GM13977 (cell line): ENCODE measurements around the gene C6orf89.
"Not testable (repeated sequence)": the region's sequence is repeated elsewhere in the genome, so short reads cannot be mapped to it uniquely, and the experiment has no call there.

ENCODE experiments used
- DNase-seq: peaks from one replicate; pipeline ENCODE4 v3.0.0; 2012; ENCODE audit warnings: low spot score
- in situ Hi-C: fragments of 300-500 bp; cut with MboI; formaldehyde crosslinking; loops from one replicate; pipeline ENCODE4 v1.12.0; 2022; ENCODE audit warnings: low sequenced_read_pairs, low pct_unique_long_range_greater_than_20kb, mixed read lengths, inconsistent platforms; ENCODE audit not compliant: unreplicated experiment
- TF ChIP-seq, protein P1 (sequence below): IDR thresholded peaks from 2 replicates; pipeline ENCODE4 v1.5.1; 2012; ENCODE audit warnings: mild to moderate bottlenecking, control low read depth; ENCODE audit not compliant: insufficient read depth; ENCODE audit errors: extremely low read depth, missing control alignments

C6orf89 gene

DNA sequence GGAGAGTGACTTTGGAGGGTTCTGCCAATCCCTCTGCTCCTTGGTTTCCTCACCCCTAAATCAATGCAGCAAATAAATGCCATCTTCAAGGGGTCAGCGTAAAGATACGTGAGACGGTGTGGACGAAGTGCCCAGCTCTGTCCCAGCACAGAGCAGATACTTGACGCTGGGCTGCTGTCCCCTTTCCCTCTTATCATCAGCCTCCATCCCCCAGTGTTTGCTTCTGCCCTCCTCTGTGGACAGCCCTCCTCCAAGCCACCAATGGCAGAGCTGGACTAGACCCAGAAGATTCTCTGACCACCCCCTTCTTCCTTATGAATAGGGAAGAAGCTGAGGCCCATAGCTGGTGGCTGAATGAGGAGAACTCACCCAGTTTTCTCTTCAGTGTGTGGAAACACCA, 51.1 kb downstream of the C6orf89 start:
- in situ Hi-C loops: no loop called here
- no peak for DNase-seq
- TF ChIP-seq, protein P1, sequence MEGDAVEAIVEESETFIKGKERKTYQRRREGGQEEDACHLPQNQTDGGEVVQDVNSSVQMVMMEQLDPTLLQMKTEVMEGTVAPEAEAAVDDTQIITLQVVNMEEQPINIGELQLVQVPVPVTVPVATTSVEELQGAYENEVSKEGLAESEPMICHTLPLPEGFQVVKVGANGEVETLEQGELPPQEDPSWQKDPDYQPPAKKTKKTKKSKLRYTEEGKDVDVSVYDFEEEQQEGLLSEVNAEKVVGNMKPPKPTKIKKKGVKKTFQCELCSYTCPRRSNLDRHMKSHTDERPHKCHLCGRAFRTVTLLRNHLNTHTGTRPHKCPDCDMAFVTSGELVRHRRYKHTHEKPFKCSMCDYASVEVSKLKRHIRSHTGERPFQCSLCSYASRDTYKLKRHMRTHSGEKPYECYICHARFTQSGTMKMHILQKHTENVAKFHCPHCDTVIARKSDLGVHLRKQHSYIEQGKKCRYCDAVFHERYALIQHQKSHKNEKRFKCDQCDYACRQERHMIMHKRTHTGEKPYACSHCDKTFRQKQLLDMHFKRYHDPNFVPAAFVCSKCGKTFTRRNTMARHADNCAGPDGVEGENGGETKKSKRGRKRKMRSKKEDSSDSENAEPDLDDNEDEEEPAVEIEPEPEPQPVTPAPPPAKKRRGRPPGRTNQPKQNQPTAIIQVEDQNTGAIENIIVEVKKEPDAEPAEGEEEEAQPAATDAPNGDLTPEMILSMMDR: no peak

DNA sequence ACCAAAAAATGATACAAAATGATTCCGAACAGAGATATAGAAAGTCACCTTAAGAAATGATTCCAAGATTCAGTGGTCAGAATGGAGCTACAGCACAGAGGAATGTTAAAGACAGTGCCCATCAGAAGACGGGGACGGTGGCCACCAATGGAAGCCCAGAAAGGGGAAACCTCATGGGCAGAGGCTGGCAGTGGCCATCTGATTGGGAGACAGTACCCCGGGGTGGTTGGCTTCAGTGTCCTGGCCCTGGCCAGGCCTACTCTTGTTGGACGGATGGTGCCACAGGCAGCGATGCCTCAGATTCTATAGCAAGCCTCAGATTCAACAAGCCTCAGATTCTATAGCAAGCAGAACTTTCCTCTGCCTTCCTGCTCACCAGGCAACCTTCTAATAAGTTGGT, 52.1 kb downstream of the C6orf89 start:
- TF ChIP-seq, protein P1: no peak
- in situ Hi-C loops: no loop called here

GRCh38 chr6:36938536-36938935, 52.8 kb downstream of the C6orf89 start:
- in situ Hi-C loops: no loop called here
- TF ChIP-seq, protein P1: no peak
- DNase-seq: no peak

More for the DNA sequence above, 52.1 kb downstream of the C6orf89 start:
- DNase-seq: no peak

DNA sequence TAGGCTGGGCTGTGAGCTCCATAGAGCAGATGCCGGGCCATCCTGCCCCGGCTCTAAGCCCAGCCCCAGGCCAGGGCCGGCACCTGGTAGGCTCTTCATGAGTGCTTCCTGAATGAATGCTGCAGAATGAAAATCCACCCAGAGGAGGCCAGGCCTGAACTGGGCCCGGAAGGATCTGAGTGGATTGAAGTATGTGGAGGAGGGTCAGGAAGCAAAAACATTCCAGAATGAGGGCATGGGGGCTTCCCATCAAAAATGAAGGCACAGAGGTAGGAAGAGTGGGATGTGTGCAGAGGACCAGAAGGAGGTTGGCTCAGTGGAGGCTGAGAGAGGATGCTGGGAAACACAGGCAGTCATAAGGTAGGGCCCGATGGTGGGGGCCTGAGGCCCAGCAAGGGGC, 53.3 kb downstream of the C6orf89 start:
- DNase-seq, in situ Hi-C loops: not testable (repeated sequence)

GRCh38 chr6:36940027-36940426, 54.3 kb downstream of the C6orf89 start:
- no peak for DNase-seq
- TF ChIP-seq, protein P1: no peak
- in situ Hi-C loops: no loop called here

DNA sequence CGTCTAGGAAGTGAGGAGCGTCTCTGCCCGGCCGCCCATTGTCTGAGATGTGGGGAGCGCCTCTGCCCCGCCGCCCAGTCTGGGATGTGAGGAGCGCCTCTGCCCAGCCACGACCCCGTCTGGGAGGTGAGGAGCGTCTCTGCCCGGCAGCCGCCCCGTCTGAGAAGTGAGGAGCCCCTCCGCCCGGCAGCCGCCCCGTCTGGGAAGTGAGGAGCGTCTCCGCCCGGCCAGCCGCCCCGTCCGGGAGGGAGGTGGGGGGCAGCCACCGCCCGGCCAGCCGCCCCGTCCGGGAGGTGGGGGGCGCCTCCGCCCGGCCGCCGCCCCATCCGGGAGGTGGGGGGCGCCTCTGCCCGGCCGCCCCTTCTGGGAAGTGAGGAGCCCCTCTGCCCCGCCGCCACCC, 55.8 kb downstream of the C6orf89 start:
- DNase-seq, in situ Hi-C loops: not testable (repeated sequence)

- in situ Hi-C loops, DNase-seq: not testable (repeated sequence)
Measured at GRCh38 chr6:36942329-36942728, 56.6 kb downstream of the C6orf89 start.

DNA sequence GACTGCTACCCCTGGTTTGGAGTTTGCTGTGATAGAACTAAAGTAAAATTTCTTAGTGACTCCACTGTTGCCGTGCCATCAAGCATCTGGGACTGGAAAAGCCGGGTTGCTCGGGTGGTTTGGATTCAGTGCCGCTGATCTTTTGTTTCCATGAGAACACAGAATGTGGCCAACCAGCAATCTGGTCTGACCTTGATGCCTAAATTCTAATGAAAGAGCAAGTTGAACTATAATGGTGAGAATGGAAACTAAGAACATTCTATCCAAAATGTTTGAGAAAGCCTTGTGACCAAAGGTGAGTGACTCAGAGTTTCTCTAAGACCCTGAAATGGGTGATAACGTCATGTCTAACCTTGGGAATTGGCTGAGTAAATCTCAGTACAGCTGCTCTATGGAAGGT, 58.9 kb downstream of the C6orf89 start:
- TF ChIP-seq, protein P1: no peak
- DNase-seq: no peak
- in situ Hi-C loops: no loop called here
